ENCODE results near the gene ZNF846.
A peak's percentile ranks its signal among the peaks of the same experiment; 100 is the strongest.

- TF ChIP-seq SIN3A (IDR thresholded peaks at IDR 0.05; ENCODE audit: borderline replicate concordance, insufficient read depth, low read length) = no peak
- TF ChIP-seq POLR2AphosphoS5 (IDR thresholded peaks at IDR 0.05; ENCODE audit: low read depth, low read length) = peak; percentile 73
- no peak for TF ChIP-seq REST (IDR thresholded peaks at IDR 0.05; ENCODE audit: insufficient read depth in 1 of 2, low read depth in 2 of 2, low read length in 2 of 2)
Observed at GRCh38 chr19:9785367-9786331, 17.1 kb upstream of the ZNF846 start.

Data from PFSK-1 (cell line).